Endothelial cell of coronary artery (primary cell): Measurements from ENCODE around the gene TMSB10. TPM values are rescaled to one million over a fixed set of nuclear protein-coding genes. Genes with fewer than 3 reads are reported as not detected.

Experiments used
- total RNA-seq: library from RNA; depleted of rRNA; stranded (reverse); fragments of >200 nt; gene quantifications from 2 replicates; pipeline ENCODE4 v1.2.3, GENCODE V29; 2014

TMSB10 gene
- 9,836 and 10,308 TPM in 2 replicates for total RNA-seq

GRCh38 chr2:84905181-84906107, at the start of gene TMSB10:
TMSB10 (plus strand) TSS chr2:84905656.

DNA sequence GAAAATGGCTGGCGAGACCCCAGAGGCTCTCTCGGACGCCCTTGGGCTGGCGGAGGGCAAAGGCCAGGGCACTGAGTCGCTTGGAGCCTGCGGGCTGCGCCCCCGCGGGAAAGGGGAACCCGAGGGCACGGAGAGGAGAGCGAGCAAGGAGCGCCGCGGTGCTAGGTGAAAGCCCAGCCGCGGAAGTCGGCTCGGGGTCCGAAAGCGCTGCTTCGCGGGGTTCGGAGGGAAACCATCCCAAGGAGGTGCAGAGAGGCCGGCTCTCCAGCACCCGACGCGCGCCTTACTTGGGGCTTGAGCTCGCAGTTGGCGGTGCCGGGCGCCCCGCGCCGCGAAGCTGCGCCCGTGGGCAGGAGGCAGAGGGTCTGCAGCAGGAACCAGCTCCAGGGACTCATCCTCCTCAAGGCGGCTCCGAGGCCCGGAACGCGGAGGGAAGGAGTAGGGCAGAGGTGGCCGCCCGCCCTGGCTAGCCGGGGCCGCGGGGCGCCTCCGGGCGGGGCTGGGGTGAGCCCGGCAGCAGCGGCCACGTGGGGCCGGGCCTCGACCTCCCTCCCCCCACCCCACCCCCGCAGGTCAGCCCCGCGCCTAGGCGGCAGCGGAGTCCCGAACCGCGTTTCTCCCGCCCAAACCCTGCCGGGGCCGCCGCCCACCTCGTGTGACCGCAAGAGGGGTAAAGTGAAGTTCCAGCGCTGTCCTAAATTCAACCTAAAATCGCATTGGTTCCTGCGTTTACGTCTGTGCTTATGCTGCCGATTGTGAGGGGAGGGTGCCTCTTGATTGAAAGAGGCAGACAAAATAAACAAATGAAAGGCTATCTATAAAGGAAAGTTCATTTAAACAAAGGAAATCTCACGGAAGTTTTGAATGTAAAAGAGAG, 24.6 kb upstream of the TMSB10 start, which contains the start of gene TRABD2A:
Gene TRABD2A (minus strand): TSS at position 440 of the 877 bp plus-strand sequence. CDS start 45 bp downstream, at position 395.

Other genes starting within 250 kb of the TMSB10 start
- 0.56 and 0.81 TPM in 2 replicates for gene TRABD2A, start 24.6 kb upstream of the TMSB10 start, total RNA-seq
- gene KCMF1, start 65.5 kb downstream of the TMSB10 start, total RNA-seq: 52.3 and 60.0 TPM in 2 replicates
- gene TCF7L1, start 227.7 kb downstream of the TMSB10 start, total RNA-seq: 3.9 and 5.1 TPM in 2 replicates